H1 (cell line): ENCODE results near the gene NRXN3. TPM values are rescaled to one million over a fixed set of nuclear protein-coding genes. Genes with fewer than 3 reads are reported as not detected.

Source experiments
- CTCF ChIA-PET: fragments of 300-600 bp; sonication (Branson Sonifier 250); formaldehyde crosslinking; loops from one replicate; lab custom pipeline; 2021; ENCODE audit not compliant: partially characterized antibody; lab: Charles Lee
- POLR2A ChIA-PET: fragments of 300-600 bp; sonication (Branson Sonifier 250); formaldehyde crosslinking; loops from one replicate; lab custom pipeline; 2021; ENCODE audit warnings: inconsistent platforms; ENCODE audit not compliant: partially characterized antibody; lab: Charles Lee
- DNase-seq, 2 experiments: peaks; one replicate each; pipeline versions ENCODE4 v3.0.0 to v3.0.0-alpha.2; 2010 to 2022; ENCODE audit warnings: low spot score in 2 of 2, low read depth in 1 of 2, mixed read lengths in 1 of 2
- FAIRE-seq: peaks from 2 replicates; lab custom pipeline; 2011; peaks lifted over from hg19 to GRCh38; lab: Jason Lieb, UNC
- H2AFZ ChIP-seq: 2 replicates; pipeline ENCODE4 v1.8.1; 2012; ENCODE audit warnings: low read length, inconsistent platforms
- H2AK5ac ChIP-seq: 2 replicates; pipeline ENCODE4 v1.6.1; 2013; ENCODE audit warnings: low read depth, low read length
- H2BK120ac ChIP-seq: replicated peaks from 2 replicates; pipeline ENCODE3; 2013; ENCODE audit warnings: low read depth, low read length, inconsistent platforms
- H2BK12ac ChIP-seq: 2 replicates; pipeline ENCODE4 v1.6.1; 2013; ENCODE audit warnings: low read depth, low read length
- H2BK15ac ChIP-seq: 2 replicates; pipeline ENCODE4 v1.6.1; 2013; ENCODE audit warnings: low read length
- H2BK20ac ChIP-seq: 2 replicates; pipeline ENCODE4 v1.6.1; 2013; ENCODE audit warnings: low read length
- H2BK5ac ChIP-seq: 2 replicates; pipeline ENCODE4 v1.6.1; 2013; ENCODE audit warnings: low read depth, low read length
- H3K14ac ChIP-seq: 2 replicates; pipeline ENCODE4 v1.6.1; 2013; ENCODE audit warnings: inconsistent platforms; ENCODE audit not compliant: insufficient read length
- H3K18ac ChIP-seq: 2 replicates; pipeline ENCODE4 v1.6.1; 2013; ENCODE audit warnings: low read length; ENCODE audit errors: extremely low read depth
- H3K23ac ChIP-seq: 2 replicates; pipeline ENCODE4 v1.6.1; 2013; ENCODE audit warnings: inconsistent platforms; ENCODE audit not compliant: insufficient read length
- H3K23me2 ChIP-seq: 2 replicates; pipeline ENCODE4 v1.6.1; 2013; ENCODE audit warnings: low read depth, low read length
- H3K27ac ChIP-seq: 2 replicates; pipeline ENCODE4 v1.6.1; 2011; ENCODE audit warnings: low read depth, low read length, inconsistent platforms
- H3K27me3 ChIP-seq, 4 experiments: replicated peaks in 1 of 4; 1 replicate in 1 of 4; 2 replicates in 3 of 4; pipeline versions ENCODE4 v1.6.1 to v1.8.1; 2011 to 2013; ENCODE audit warnings: low read length in 3 of 4, mild to moderate bottlenecking in 3 of 4, inconsistent platforms in 2 of 4, mixed read lengths in 2 of 4, moderate library complexity in 1 of 4; ENCODE audit not compliant: control insufficient read depth in 3 of 4, insufficient read depth in 3 of 4; ENCODE audit errors: extremely low read depth in 1 of 4
- H3K36me3 ChIP-seq, 4 experiments: 2 replicates each; pipeline versions ENCODE4 v1.6.1 to v1.8.1; 2011 to 2013; ENCODE audit warnings: mild to moderate bottlenecking in 4 of 4, low read length in 3 of 4, moderate library complexity in 2 of 4, control low read depth in 1 of 4, inconsistent platforms in 1 of 4; ENCODE audit not compliant: insufficient read depth in 4 of 4, control insufficient read depth in 2 of 4
- H3K4ac ChIP-seq: replicated peaks from 2 replicates; pipeline ENCODE3; 2013; ENCODE audit warnings: low read length, low read depth, mixed read lengths, inconsistent platforms; ENCODE audit not compliant: insufficient read length
- H3K4me1 ChIP-seq, 4 experiments: replicated peaks in 1 of 4; 1 replicate in 1 of 4; 2 replicates in 3 of 4; pipeline versions ENCODE4 v1.6.1 to v1.8.1; 2011 to 2013; ENCODE audit warnings: low read length in 3 of 4, inconsistent platforms in 2 of 4, mixed read lengths in 1 of 4; ENCODE audit not compliant: insufficient read depth in 4 of 4, control insufficient read depth in 3 of 4
- H3K4me2 ChIP-seq, 2 experiments: 2 replicates each; pipeline versions ENCODE4 v1.6.1 to v1.8.1; 2011 to 2013; ENCODE audit warnings: low read depth in 2 of 2, low read length in 2 of 2, control low read depth in 1 of 2, inconsistent platforms in 1 of 2, mild to moderate bottlenecking in 1 of 2; ENCODE audit not compliant: insufficient read depth in 1 of 2
- H3K4me3 ChIP-seq, 4 experiments: fragments of 200-600, 300-600 bp in 1 of 4; sonication (generic), shearing (Covaris generic), sonication (Bioruptor Twin) in 1 of 4; 2 replicates each; pipeline versions ENCODE4 v1.5.1 to v1.8.1; 2011 to 2016; ENCODE audit warnings: low read length in 4 of 4, low read depth in 3 of 4, control low read depth in 2 of 4, inconsistent platforms in 2 of 4, mild to moderate bottlenecking in 2 of 4, mixed read lengths in 1 of 4, moderate library complexity in 1 of 4; ENCODE audit not compliant: insufficient read depth in 2 of 4; ENCODE audit errors: extremely low read depth in 1 of 4
- H3K56ac ChIP-seq: replicated peaks from 2 replicates; pipeline ENCODE3; 2013; ENCODE audit warnings: low read depth, mild to moderate bottlenecking, mixed read lengths, low read length, inconsistent platforms; ENCODE audit not compliant: insufficient read length
- H3K79me1 ChIP-seq: 2 replicates; pipeline ENCODE4 v1.6.1; 2013; ENCODE audit warnings: low read depth, low read length, control low read depth
- H3K79me2 ChIP-seq, 2 experiments: 2 replicates each; pipeline versions ENCODE4 v1.6.1 to v1.8.1; 2012 to 2013; ENCODE audit warnings: low read length in 2 of 2, mild to moderate bottlenecking in 2 of 2, inconsistent platforms in 1 of 2; ENCODE audit not compliant: insufficient read depth in 2 of 2, control insufficient read depth in 1 of 2
- H3K9ac ChIP-seq, 4 experiments: replicated peaks in 1 of 4; 1 replicate in 1 of 4; 2 replicates in 3 of 4; pipeline versions ENCODE4 v1.6.1 to v1.8.1; 2011 to 2013; ENCODE audit warnings: low read depth in 3 of 4, low read length in 3 of 4, control low read depth in 2 of 4, mild to moderate bottlenecking in 2 of 4, moderate library complexity in 2 of 4, inconsistent platforms in 1 of 4; ENCODE audit errors: extremely low read depth in 1 of 4
- H3K9me3 ChIP-seq, 2 experiments: 2 replicates each; pipeline versions ENCODE4 v1.6.1 to v1.8.1; 2012 to 2013; ENCODE audit warnings: mild to moderate bottlenecking in 2 of 2, moderate library complexity in 2 of 2, control low read depth in 1 of 2, inconsistent platforms in 1 of 2, low read depth in 1 of 2, low read length in 1 of 2, mixed read lengths in 1 of 2; ENCODE audit not compliant: insufficient read depth in 2 of 2
- H4K20me1 ChIP-seq, 2 experiments: replicated peaks in 1 of 2; 2 replicates each; pipeline versions ENCODE3 to v1.8.1; 2011 to 2013; ENCODE audit warnings: inconsistent platforms in 2 of 2, low read length in 2 of 2, mild to moderate bottlenecking in 1 of 2; ENCODE audit not compliant: insufficient read depth in 2 of 2, control insufficient read depth in 1 of 2
- H4K5ac ChIP-seq: 2 replicates; pipeline ENCODE4 v1.6.1; 2013; ENCODE audit warnings: low read length, low read depth, mixed read lengths, inconsistent platforms; ENCODE audit not compliant: insufficient read length
- H4K8ac ChIP-seq: 2 replicates; pipeline ENCODE4 v1.8.0; 2013; ENCODE audit warnings: mild to moderate bottlenecking, moderate library complexity, low read length, inconsistent platforms; ENCODE audit not compliant: insufficient read depth; ENCODE audit errors: extremely low read depth
- H4K91ac ChIP-seq: replicated peaks from 2 replicates; pipeline ENCODE3; 2013; ENCODE audit warnings: low read length, mixed read lengths, inconsistent platforms; ENCODE audit not compliant: insufficient read length
- POLR2A ChIP-seq, 2 experiments: IDR thresholded peaks; 1 replicate in 1 of 2; 2 replicates in 1 of 2; pipeline ENCODE4 v1.6.1; 2011; ENCODE audit warnings: low read depth in 2 of 2, low read length in 2 of 2, mild to moderate bottlenecking in 2 of 2; ENCODE audit errors: control extremely low read depth in 1 of 2
- POLR2AphosphoS5 ChIP-seq: IDR thresholded peaks from 2 replicates; pipeline ENCODE4 v1.6.1; 2011; ENCODE audit warnings: low read depth, low read length
- RAD21 ChIP-seq, 2 experiments: IDR thresholded peaks in 1 of 2; conservative IDR thresholded peaks in 1 of 2; 2 replicates each; pipeline ENCODE4 v1.6.1; 2011; ENCODE audit warnings: low read depth in 2 of 2, low read length in 2 of 2, improper control_type of control experiment in 1 of 2, inconsistent platforms in 1 of 2, mild to moderate bottlenecking in 1 of 2, moderate library complexity in 1 of 2
- RBBP5 ChIP-seq: IDR thresholded peaks from 2 replicates; pipeline ENCODE4 v1.7.1; 2012; ENCODE audit warnings: low read depth, mild to moderate bottlenecking, inconsistent platforms, low read length, moderate library complexity, borderline replicate concordance
- SP1 ChIP-seq: IDR thresholded peaks from 2 replicates; pipeline ENCODE4 v1.6.1; 2011; ENCODE audit warnings: low read depth, low read length
- TAF1 ChIP-seq: IDR thresholded peaks from 2 replicates; pipeline ENCODE4 v1.6.1; 2011; ENCODE audit warnings: mild to moderate bottlenecking, low read depth, low read length
- TAF7 ChIP-seq: optimal IDR thresholded peaks from 2 replicates; pipeline ENCODE3; 2011; ENCODE audit warnings: low read depth, mild to moderate bottlenecking, inconsistent platforms, low read length, moderate library complexity, borderline replicate concordance
- USF2 ChIP-seq: IDR thresholded peaks from 2 replicates; pipeline ENCODE4 v1.6.1; 2011; ENCODE audit warnings: low read length, improper control_type of control experiment
- WGBS, 2 experiments: shearing (Covaris generic) in 1 of 2; methylation state at CpG; one replicate each; pipeline versions ENCODE4 v1.1.6 to v1.1.7; 2013 to 2015; ENCODE audit warnings: low lambda C conversion rate in 2 of 2, mixed read lengths in 2 of 2, inconsistent platforms in 1 of 2, low coverage in 1 of 2, missing lambda C conversion rate in 1 of 2; ENCODE audit not compliant: insufficient replicate concordance in 2 of 2, insufficient coverage in 1 of 2, insufficient read length in 1 of 2; ENCODE audit errors: extremely low coverage in 1 of 2, missing lambda C conversion rate in 1 of 2; 5-methylcytosine and 5-hydroxymethylcytosine counted together
- polyA plus RNA-seq, 7 experiments: library from polyadenylated mRNA; depleted of rRNA in 3 of 7; stranded (reverse) in 5 of 7; unstranded in 2 of 7; fragments of >200 nt in 5 of 7; fragments of 200-250 nt in 2 of 7; gene quantifications; 1 replicate in 5 of 7; 2 replicates in 1 of 7; 4 replicates in 1 of 7; pipeline versions ENCODE4 v1.2.1 to v1.2.3, GENCODE V29; 2011 to 2013; ENCODE audit warnings: missing spikeins in 2 of 7, mixed read lengths in 2 of 7
- total RNA-seq: library from RNA; stranded (reverse); fragmentation: NEBNext Ultra II Directional; extraction: Animal tissue kit (Norgen Biotek cat#: 25700); gene quantifications from 2 replicates; pipeline ENCODE4 v1.2.1, GENCODE V29; 2021
- TF ChIP-seq, protein P1 (sequence below), 3 experiments: IDR thresholded peaks; 1 replicate in 2 of 3; 2 replicates in 1 of 3; pipeline versions ENCODE4 v1.5.1 to v1.6.1; 2011; ENCODE audit warnings: low read length in 3 of 3, mild to moderate bottlenecking in 3 of 3, inconsistent platforms in 2 of 3, low read depth in 1 of 3, moderate library complexity in 1 of 3; ENCODE audit not compliant: insufficient read depth in 1 of 3; ENCODE audit errors: control extremely low read depth in 1 of 3

Gene NRXN3
- total and polyA plus RNA-seq, 2 of the 8 experiments (the other 6 are each of a cell fraction or from before 2014, with no cell fraction given), result 2.6 to 4.1 TPM

GRCh38 chr14:79356040-79356439, 1185.9 kb downstream of the NRXN3 start:
- 18% methylated on average over 2 of the region's 2 CpGs; no CpG with 5 or more reads in 1 of the 2 experiments for WGBS, 2 experiments
- Histone ChIP-seq H3K23me2 (no peaks in the 10 kb centered on the region; the same call in 1 of the 2 replicates), H4K20me1 (no peaks in the 10 kb centered on the region), H3K36me3 (no peaks in the 10 kb centered on the region), H3K27me3 (no peaks in the 10 kb centered on the region), H3K9me3 (no peaks in the 10 kb centered on the region), H3K79me2 (no peaks in the 10 kb centered on the region), H3K23ac (no peak overlapping the region), H2AK5ac (no peak overlapping the region), H4K8ac (no peak overlapping the region), H3K4me1 (peaks cover 0 to 6% (median 2%) of the 10 kb centered on the region in 4 experiments; a peak in 5 of 7 replicates), H2BK120ac (no peak overlapping the region), H3K79me1 (no peaks in the 10 kb centered on the region), H3K4ac (no peak overlapping the region), H2BK20ac (no peak overlapping the region), H3K56ac (no peak overlapping the region), H4K5ac (peak overlapping the region; percentile 73), H2BK15ac (no peak overlapping the region), H3K9ac (no peak overlapping the region), H3K4me2 (no peak overlapping the region), H3K14ac (no peak overlapping the region), H3K27ac (no peak overlapping the region), H2AFZ (no peak overlapping the region), H2BK12ac (no peak overlapping the region), H3K18ac (no peak overlapping the region), H3K4me3 (no peak overlapping the region), H2BK5ac (no peak overlapping the region), H4K91ac (no peak overlapping the region)
- CTCF ChIA-PET, result interaction anchor here (0.6 to 1.9 kb wide), 15 partner anchors 10 to 265 kb away, joined by 3 to 9 read pairs (median 3); no protein-coding TSS in a partner anchor
- DNase-seq (no peak), FAIRE-seq (peak; percentile 63)
- POLR2A ChIA-PET, result no interaction called here
- TF ChIP-seq, protein P1, sequence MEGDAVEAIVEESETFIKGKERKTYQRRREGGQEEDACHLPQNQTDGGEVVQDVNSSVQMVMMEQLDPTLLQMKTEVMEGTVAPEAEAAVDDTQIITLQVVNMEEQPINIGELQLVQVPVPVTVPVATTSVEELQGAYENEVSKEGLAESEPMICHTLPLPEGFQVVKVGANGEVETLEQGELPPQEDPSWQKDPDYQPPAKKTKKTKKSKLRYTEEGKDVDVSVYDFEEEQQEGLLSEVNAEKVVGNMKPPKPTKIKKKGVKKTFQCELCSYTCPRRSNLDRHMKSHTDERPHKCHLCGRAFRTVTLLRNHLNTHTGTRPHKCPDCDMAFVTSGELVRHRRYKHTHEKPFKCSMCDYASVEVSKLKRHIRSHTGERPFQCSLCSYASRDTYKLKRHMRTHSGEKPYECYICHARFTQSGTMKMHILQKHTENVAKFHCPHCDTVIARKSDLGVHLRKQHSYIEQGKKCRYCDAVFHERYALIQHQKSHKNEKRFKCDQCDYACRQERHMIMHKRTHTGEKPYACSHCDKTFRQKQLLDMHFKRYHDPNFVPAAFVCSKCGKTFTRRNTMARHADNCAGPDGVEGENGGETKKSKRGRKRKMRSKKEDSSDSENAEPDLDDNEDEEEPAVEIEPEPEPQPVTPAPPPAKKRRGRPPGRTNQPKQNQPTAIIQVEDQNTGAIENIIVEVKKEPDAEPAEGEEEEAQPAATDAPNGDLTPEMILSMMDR (IDR thresholded peaks at IDR 0.05; ENCODE audit: control extremely low read depth in 1 of 3, insufficient read depth in 1 of 3, low read depth in 1 of 3, low read length in 3 of 3), result peak in 1 of 3 experiments; percentile 34; a peak in 2 of 4 replicates
- TF ChIP-seq POLR2AphosphoS5 (no peak), RBBP5 (no peak), RAD21 (IDR thresholded peaks at IDR 0.05 in 1 of 2, conservative IDR thresholded peaks at IDR 0.05 in 1 of 2; ENCODE audit: low read depth in 2 of 2, low read length in 2 of 2) (peak; percentile 50 to 56), SP1 (no peak), USF2 (no peak), TAF7 (no peak), TAF1 (no peak), POLR2A (IDR thresholded peaks at IDR 0.05; ENCODE audit: control extremely low read depth in 1 of 2, low read depth in 2 of 2, low read length in 2 of 2) (no peak)
